Subcutaneous abdominal adipose tissue (tissue), 5 donors: ENCODE data around the gene GFRAL.
"Not testable (repeated sequence)": the region's sequence is repeated elsewhere in the genome, so short reads cannot be mapped to it uniquely, and the experiment has no call there.

Experiments used
- H3K27ac ChIP-seq: one replicate; pipeline ENCODE4 v1.7.0; 2013; ENCODE audit warnings: low read depth, mild to moderate bottlenecking, inconsistent platforms, low read length, moderate library complexity
- H3K27me3 ChIP-seq, 5 donors: one replicate each; pipeline ENCODE4 v1.7.0; 2013; ENCODE audit warnings: low read length in 5 of 5, inconsistent platforms in 1 of 5; ENCODE audit not compliant: control insufficient read depth in 5 of 5, insufficient read depth in 4 of 5
- H3K36me3 ChIP-seq, 5 donors: one replicate each; pipeline ENCODE4 v1.7.0; 2013; ENCODE audit warnings: low read length in 5 of 5; ENCODE audit not compliant: control insufficient read depth in 5 of 5, insufficient read depth in 5 of 5
- H3K4me1 ChIP-seq, 5 donors: one replicate each; pipeline ENCODE4 v1.7.0; 2013; ENCODE audit warnings: low read length in 5 of 5, mild to moderate bottlenecking in 3 of 5, moderate library complexity in 1 of 5; ENCODE audit not compliant: control insufficient read depth in 5 of 5, insufficient read depth in 5 of 5
- H3K4me3 ChIP-seq, 5 donors: one replicate each; pipeline ENCODE4 v1.7.0; 2013; ENCODE audit warnings: low read length in 5 of 5, low read depth in 1 of 5
- H3K9ac ChIP-seq, 5 donors: one replicate each; pipeline ENCODE4 v1.7.0; 2013; ENCODE audit warnings: low read length in 5 of 5, mild to moderate bottlenecking in 4 of 5, moderate library complexity in 3 of 5
- H3K9me3 ChIP-seq, 5 donors: one replicate each; pipeline ENCODE4 v1.7.0; 2013; ENCODE audit warnings: low read length in 5 of 5; ENCODE audit not compliant: control insufficient read depth in 5 of 5
- donor health status: healthy.
- donor health status: healthy.
- donor health status: healthy.
- donor health status: healthy.
- donor health status: healthy.

Gene GFRAL

GRCh38 chr6:55327169-55327568, at the start of gene GFRAL:
Gene GFRAL, plus strand, starts transcription at chr6:55327469. Its CDS starts 86 bp downstream, at chr6:55327555.
- Histone ChIP-seq H3K36me3 (no peaks in the 10 kb centered on the region), H3K9me3 (no peaks in the 10 kb centered on the region), H3K4me1 (no peaks in the 10 kb centered on the region), H3K9ac (no peak within 1 kb of the TSS), H3K27me3 (no peaks in the 10 kb centered on the region), H3K4me3 (peak within 1 kb of the TSS in 2 of 5 donors; percentile 6 to 23), H3K27ac (no peak within 1 kb of the TSS)

GRCh38 chr6:55277646-55278045, 49.6 kb upstream of the GFRAL start:
- H3K4me1 ChIP-seq = peaks cover 0 to 8% (median 6%) of the 10 kb centered on the region in 5 donors
- H3K36me3 ChIP-seq = no peaks in the 10 kb centered on the region
- no peak overlapping the region for H3K4me3 ChIP-seq
- no peaks in the 10 kb centered on the region for H3K9me3 ChIP-seq
- H3K9ac ChIP-seq = no peak overlapping the region
- no peaks in the 10 kb centered on the region for H3K27me3 ChIP-seq
- no peak overlapping the region for H3K27ac ChIP-seq

- H3K36me3 ChIP-seq = no peaks in the 10 kb centered on the region
- H3K4me1 ChIP-seq = peaks cover 0 to 8% (median 6%) of the 10 kb centered on the region in 5 donors
- no peak overlapping the region for H3K9ac ChIP-seq
- no peaks in the 10 kb centered on the region for H3K27me3 ChIP-seq
- no peak overlapping the region for H3K4me3 ChIP-seq
- no peak overlapping the region for H3K27ac ChIP-seq
- H3K9me3 ChIP-seq = no peaks in the 10 kb centered on the region
Measured at GRCh38 chr6:55281215-55281614, 46.1 kb upstream of the GFRAL start.

GRCh38 chr6:55282115-55282514, 45.2 kb upstream of the GFRAL start:
- H3K27me3 ChIP-seq = no peaks in the 10 kb centered on the region
- no peak overlapping the region for H3K4me3 ChIP-seq
- no peak overlapping the region for H3K9ac ChIP-seq
- H3K27ac ChIP-seq = no peak overlapping the region
- no peaks in the 10 kb centered on the region for H3K36me3 ChIP-seq
- H3K9me3 ChIP-seq = no peaks in the 10 kb centered on the region
- H3K4me1 ChIP-seq = peaks cover 0 to 4% (median 3%) of the 10 kb centered on the region in 5 donors

GRCh38 chr6:55286824-55287223, 40.4 kb upstream of the GFRAL start:
- Histone ChIP-seq H3K4me1 (no peaks in the 10 kb centered on the region), H3K27ac (no peak overlapping the region), H3K36me3 (no peaks in the 10 kb centered on the region), H3K4me3 (no peak overlapping the region), H3K9me3 (no peaks in the 10 kb centered on the region), H3K27me3 (no peaks in the 10 kb centered on the region), H3K9ac (no peak overlapping the region)

GRCh38 chr6:55290736-55291135, 36.5 kb upstream of the GFRAL start:
- no peak overlapping the region for H3K9ac ChIP-seq
- no peaks in the 10 kb centered on the region for H3K36me3 ChIP-seq
- H3K4me3 ChIP-seq = no peak overlapping the region
- H3K9me3 ChIP-seq = no peaks in the 10 kb centered on the region
- no peaks in the 10 kb centered on the region for H3K4me1 ChIP-seq
- H3K27ac ChIP-seq = no peak overlapping the region
- no peaks in the 10 kb centered on the region for H3K27me3 ChIP-seq

GRCh38 chr6:55293116-55293515, 34.2 kb upstream of the GFRAL start:
- Histone ChIP-seq H3K9ac (no peak overlapping the region), H3K4me1 (no peaks in the 10 kb centered on the region), H3K4me3 (no peak overlapping the region), H3K9me3 (peaks cover 0 to 4% (median 4%) of the 10 kb centered on the region in 5 donors), H3K27me3 (no peaks in the 10 kb centered on the region), H3K27ac (no peak overlapping the region), H3K36me3 (no peaks in the 10 kb centered on the region)

- H3K9me3 ChIP-seq, H3K4me1 ChIP-seq, H3K9ac ChIP-seq, H3K4me3 ChIP-seq, H3K27ac ChIP-seq, H3K36me3 ChIP-seq, H3K27me3 ChIP-seq: not testable (repeated sequence)
Measured at GRCh38 chr6:55297214-55297613, 30.1 kb upstream of the GFRAL start.

GRCh38 chr6:55299286-55299985, 27.8 kb upstream of the GFRAL start:
- H3K9ac ChIP-seq = no peak overlapping the region
- H3K27ac ChIP-seq = no peak overlapping the region
- no peaks in the 10 kb centered on the region for H3K4me1 ChIP-seq
- H3K27me3 ChIP-seq = no peaks in the 10 kb centered on the region
- H3K4me3 ChIP-seq = no peak overlapping the region
- H3K9me3 ChIP-seq = peaks cover 0 to 4% (median 4%) of the 10 kb centered on the region in 5 donors
- no peaks in the 10 kb centered on the region for H3K36me3 ChIP-seq

- Histone ChIP-seq H3K9me3 (peaks cover 0 to 3% (median 0%) of the 10 kb centered on the region in 5 donors), H3K36me3 (no peaks in the 10 kb centered on the region), H3K27ac (no peak overlapping the region), H3K27me3 (no peaks in the 10 kb centered on the region), H3K9ac (no peak overlapping the region), H3K4me3 (no peak overlapping the region), H3K4me1 (peaks cover 0 to 5% (median 0%) of the 10 kb centered on the region in 5 donors)
Measured at GRCh38 chr6:55304747-55305146, 22.5 kb upstream of the GFRAL start.
